Keratinocyte (primary cell): ENCODE results near the gene PEX1. TPM values are rescaled to one million over a fixed set of nuclear protein-coding genes. Genes with fewer than 3 reads are reported as not detected.
"Not testable (repeated sequence)": the region's sequence is repeated elsewhere in the genome, so short reads cannot be mapped to it uniquely, and the experiment has no call there.

ENCODE experiments used
- DNase-seq: peaks from one replicate; pipeline ENCODE4 v3.0.0-alpha.2; 2011; ENCODE audit warnings: low read depth, missing footprints, low spot score
- FAIRE-seq: peaks from 2 replicates; lab custom pipeline; 2011; peaks lifted over from hg19 to GRCh38; lab: Jason Lieb, UNC
- H2AFZ ChIP-seq: 2 replicates; pipeline ENCODE4 v1.6.0; 2012; ENCODE audit warnings: low read length, control low read depth, inconsistent platforms; ENCODE audit not compliant: control insufficient read depth
- H3K27ac ChIP-seq: 2 replicates; pipeline ENCODE4 v1.5.1; 2011; ENCODE audit warnings: low read length; ENCODE audit not compliant: control insufficient read depth, insufficient read depth
- H3K27me3 ChIP-seq: 3 replicates; pipeline ENCODE4 v1.6.0; 2011; ENCODE audit warnings: low read length; ENCODE audit not compliant: control insufficient read depth, insufficient read depth; ENCODE audit errors: extremely low read depth
- H3K36me3 ChIP-seq, 2 experiments: 2 replicates in 1 of 2; 3 replicates in 1 of 2; pipeline ENCODE4 v1.5.1; 2011; ENCODE audit warnings: low read length in 2 of 2, mild to moderate bottlenecking in 1 of 2; ENCODE audit not compliant: control insufficient read depth in 2 of 2, insufficient read depth in 2 of 2; ENCODE audit errors: extremely low read depth in 1 of 2
- H3K4me1 ChIP-seq: 3 replicates; pipeline ENCODE4 v1.5.1; 2011; ENCODE audit warnings: low read length; ENCODE audit not compliant: control insufficient read depth, insufficient read depth; ENCODE audit errors: extremely low read depth
- H3K4me2 ChIP-seq: 3 replicates; pipeline ENCODE4 v1.6.0; 2011; ENCODE audit warnings: low read depth, low read length; ENCODE audit not compliant: control insufficient read depth, insufficient read depth; ENCODE audit errors: extremely low read depth
- H3K4me3 ChIP-seq, 3 experiments: fragments of 200-600 bp in 1 of 3; sonication (generic) in 1 of 3; 2 replicates in 2 of 3; 3 replicates in 1 of 3; pipeline ENCODE4 v1.5.1; 2011 to 2016; ENCODE audit warnings: low read length in 3 of 3, mild to moderate bottlenecking in 3 of 3, control low read depth in 2 of 3, inconsistent platforms in 1 of 3, low read depth in 1 of 3, mixed read lengths in 1 of 3, mixed run types in 1 of 3, moderate library complexity in 1 of 3; ENCODE audit not compliant: control insufficient read depth in 2 of 3, insufficient read depth in 2 of 3; ENCODE audit errors: extremely low read depth in 1 of 3
- H3K79me2 ChIP-seq: 2 replicates; pipeline ENCODE4 v1.6.0; 2012; ENCODE audit warnings: low read length; ENCODE audit not compliant: control insufficient read depth, insufficient read depth
- H3K9ac ChIP-seq: 3 replicates; pipeline ENCODE4 v1.6.0; 2011; ENCODE audit warnings: low read length; ENCODE audit not compliant: control insufficient read depth, insufficient read depth; ENCODE audit errors: extremely low read depth
- H3K9me1 ChIP-seq: 3 replicates; pipeline ENCODE4 v1.6.0; 2011; ENCODE audit warnings: low read length; ENCODE audit not compliant: control insufficient read depth, insufficient read depth; ENCODE audit errors: extremely low read depth
- H3K9me3 ChIP-seq: 2 replicates; pipeline ENCODE4 v1.5.1; 2012; ENCODE audit warnings: low read depth, low read length; ENCODE audit not compliant: control insufficient read depth
- H4K20me1 ChIP-seq: 3 replicates; pipeline ENCODE4 v1.6.0; 2011; ENCODE audit warnings: low read length; ENCODE audit not compliant: control insufficient read depth, insufficient read depth; ENCODE audit errors: extremely low read depth
- EZH2 ChIP-seq: IDR thresholded peaks from one replicate; pipeline ENCODE4 v1.6.1; 2012; ENCODE audit warnings: inconsistent platforms, mild to moderate bottlenecking, low read length, moderate library complexity
- dilution Hi-C: fragments of 300-500 bp; cut with MboI; formaldehyde crosslinking; loops from one replicate; pipeline ENCODE4 v1.7.0; 2020; ENCODE audit warnings: low sequenced_read_pairs; ENCODE audit not compliant: extremely low pct_ligation_motif_present
- polyA plus RNA-seq, 5 experiments: library from polyadenylated mRNA; depleted of rRNA in 3 of 5; stranded (reverse) in 3 of 5; stranded (forward) in 1 of 5; unstranded in 1 of 5; fragments of >200 nt; gene quantifications; 1 replicate in 1 of 5; 2 replicates in 3 of 5; 3 replicates in 1 of 5; pipeline versions ENCODE4 v1.2.1 to v1.2.3, GENCODE V29; 2011 to 2012; ENCODE audit warnings: missing spikeins in 2 of 5, low read depth in 1 of 5, low replicate concordance in 1 of 5
- TF ChIP-seq, protein P1 (sequence below), 3 experiments: IDR thresholded peaks in 1 of 3; conservative IDR thresholded peaks in 1 of 3; optimal IDR thresholded peaks in 1 of 3; 2 replicates in 2 of 3; 3 replicates in 1 of 3; pipeline versions ENCODE3 to v1.5.1; 2011; ENCODE audit warnings: low read length in 3 of 3, mild to moderate bottlenecking in 3 of 3, moderate library complexity in 2 of 3, control low read depth in 1 of 3, inconsistent platforms in 1 of 3; ENCODE audit not compliant: insufficient read depth in 2 of 3; ENCODE audit errors: extremely low read depth in 1 of 3

PEX1 gene
- polyA plus RNA-seq, 1 donor (not counting 4 experiments of a cell fraction or from before 2014, with no cell fraction given), result 17.4 TPM

DNA sequence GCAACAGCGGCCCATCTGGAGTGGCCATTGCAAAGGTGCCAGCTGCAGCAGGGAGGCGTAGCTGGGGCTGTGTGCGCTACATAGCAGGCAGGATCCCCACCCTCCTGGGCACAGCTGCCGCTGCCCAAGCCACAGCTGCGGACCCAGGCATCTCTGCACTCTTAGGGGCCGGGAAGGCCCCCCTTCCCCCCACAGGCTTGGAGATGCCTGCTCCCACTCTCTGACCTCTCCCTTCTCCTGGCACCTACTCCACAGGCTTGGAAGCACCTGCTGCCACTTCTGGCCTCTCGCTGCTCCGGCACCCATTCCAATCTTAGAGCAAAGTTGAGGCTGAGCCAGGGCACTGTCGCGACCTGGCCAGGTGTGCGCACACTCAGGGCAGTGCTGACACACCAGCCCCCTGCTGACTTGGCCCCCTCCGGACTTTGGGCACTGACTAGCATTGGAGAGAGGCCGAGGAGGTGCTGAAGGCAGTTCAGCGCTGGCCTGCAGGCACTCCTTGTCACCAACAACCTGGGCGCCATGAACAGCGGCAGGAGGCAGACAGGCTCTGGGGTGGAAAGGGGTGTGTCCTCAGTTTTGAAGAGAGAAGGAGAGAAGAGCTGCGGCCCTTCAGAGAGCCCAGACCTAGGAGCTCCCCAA, 18.7 kb upstream of the PEX1 start:
- no peaks in the 10 kb centered on the region for H3K27me3 ChIP-seq
- FAIRE-seq, result no peak
- H3K4me1 ChIP-seq, result no peaks in the 10 kb centered on the region
- no peak overlapping the region for H2AFZ ChIP-seq
- H3K9ac ChIP-seq, result no peak overlapping the region
- no peaks in the 10 kb centered on the region for H3K9me1 ChIP-seq
- H3K79me2 ChIP-seq, result no peaks in the 10 kb centered on the region
- H3K9me3 ChIP-seq, result no peaks in the 10 kb centered on the region
- no peaks in the 10 kb centered on the region for H4K20me1 ChIP-seq
- dilution Hi-C loops, result no loop called here
- H3K4me3 ChIP-seq, result no peak overlapping the region
- no peak overlapping the region for H3K27ac ChIP-seq
- no peak for TF ChIP-seq EZH2
- TF ChIP-seq, protein P1, sequence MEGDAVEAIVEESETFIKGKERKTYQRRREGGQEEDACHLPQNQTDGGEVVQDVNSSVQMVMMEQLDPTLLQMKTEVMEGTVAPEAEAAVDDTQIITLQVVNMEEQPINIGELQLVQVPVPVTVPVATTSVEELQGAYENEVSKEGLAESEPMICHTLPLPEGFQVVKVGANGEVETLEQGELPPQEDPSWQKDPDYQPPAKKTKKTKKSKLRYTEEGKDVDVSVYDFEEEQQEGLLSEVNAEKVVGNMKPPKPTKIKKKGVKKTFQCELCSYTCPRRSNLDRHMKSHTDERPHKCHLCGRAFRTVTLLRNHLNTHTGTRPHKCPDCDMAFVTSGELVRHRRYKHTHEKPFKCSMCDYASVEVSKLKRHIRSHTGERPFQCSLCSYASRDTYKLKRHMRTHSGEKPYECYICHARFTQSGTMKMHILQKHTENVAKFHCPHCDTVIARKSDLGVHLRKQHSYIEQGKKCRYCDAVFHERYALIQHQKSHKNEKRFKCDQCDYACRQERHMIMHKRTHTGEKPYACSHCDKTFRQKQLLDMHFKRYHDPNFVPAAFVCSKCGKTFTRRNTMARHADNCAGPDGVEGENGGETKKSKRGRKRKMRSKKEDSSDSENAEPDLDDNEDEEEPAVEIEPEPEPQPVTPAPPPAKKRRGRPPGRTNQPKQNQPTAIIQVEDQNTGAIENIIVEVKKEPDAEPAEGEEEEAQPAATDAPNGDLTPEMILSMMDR (optimal IDR thresholded peaks at IDR 0.05 in 1 of 3, IDR thresholded peaks at IDR 0.05 in 1 of 3, conservative IDR thresholded peaks at IDR 0.05 in 1 of 3; ENCODE audit: extremely low read depth in 1 of 3, insufficient read depth in 2 of 3, low read length in 3 of 3), result no peak
- no peak overlapping the region for H3K4me2 ChIP-seq
- no peak for DNase-seq
- no peaks in the 10 kb centered on the region for H3K36me3 ChIP-seq

DNA sequence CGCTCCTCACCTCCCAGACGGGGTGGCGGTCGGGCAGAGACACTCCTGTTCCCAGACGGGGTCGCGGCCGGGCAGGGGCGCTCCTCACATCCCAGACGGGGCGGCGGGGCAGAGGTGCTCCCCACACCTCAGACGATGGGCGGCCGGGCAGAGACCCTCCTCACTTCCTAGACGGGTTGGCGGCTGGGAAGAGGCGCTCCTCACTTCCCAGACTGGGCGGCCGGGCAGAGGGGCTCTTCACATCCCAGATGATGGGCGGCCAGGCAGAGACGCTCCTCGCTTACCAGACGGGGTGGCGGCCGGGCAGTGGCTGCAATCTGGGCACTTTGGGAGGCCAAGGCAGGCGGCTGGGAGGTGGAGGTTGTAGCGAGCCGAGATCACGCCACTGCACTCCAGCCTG, 16.8 kb upstream of the PEX1 start:
- dilution Hi-C loops, H3K27me3 ChIP-seq, H3K4me1 ChIP-seq, H3K27ac ChIP-seq, H3K9me3 ChIP-seq, H2AFZ ChIP-seq, H3K9ac ChIP-seq, H3K4me2 ChIP-seq, H4K20me1 ChIP-seq, H3K9me1 ChIP-seq, H3K4me3 ChIP-seq, H3K36me3 ChIP-seq, DNase-seq, FAIRE-seq, H3K79me2 ChIP-seq: not testable (repeated sequence)

DNA sequence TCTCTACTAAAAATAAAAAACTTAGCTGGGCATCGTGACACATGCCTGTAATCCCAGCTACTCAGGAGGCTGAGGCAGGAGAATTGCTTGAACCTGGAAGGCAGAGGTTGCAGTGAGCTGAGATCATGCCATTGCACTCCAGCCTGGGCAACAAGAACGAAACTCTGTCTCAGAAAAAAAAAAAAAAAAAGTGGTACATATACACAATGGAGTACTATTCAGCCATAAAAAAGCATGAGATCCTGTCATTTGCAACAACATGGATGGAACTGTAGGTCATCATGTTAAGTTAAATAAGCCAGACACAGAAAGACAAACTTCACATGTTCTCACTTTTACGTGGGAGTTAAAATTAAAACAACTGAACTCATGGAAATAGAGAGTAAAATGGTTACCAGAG, 15.2 kb upstream of the PEX1 start:
- H3K9me3 ChIP-seq, dilution Hi-C loops, H3K4me3 ChIP-seq, H3K36me3 ChIP-seq, H3K4me2 ChIP-seq, FAIRE-seq, H4K20me1 ChIP-seq, H3K4me1 ChIP-seq, H3K9ac ChIP-seq, H3K27ac ChIP-seq, H3K9me1 ChIP-seq, H3K27me3 ChIP-seq, H3K79me2 ChIP-seq, DNase-seq, H2AFZ ChIP-seq: not testable (repeated sequence)
